HG03196 (cell line): ENCODE data around the gene MT1G.
"Not testable (repeated sequence)": the region's sequence is repeated elsewhere in the genome, so short reads cannot be mapped to it uniquely, and the experiment has no call there.

Experiments
- ATAC-seq: cut with Tn5 transposase; IDR thresholded peaks from one replicate; pipeline ENCODE4 v1.9.1; 2021; ENCODE audit not compliant: unreplicated experiment

Gene MT1G

DNA sequence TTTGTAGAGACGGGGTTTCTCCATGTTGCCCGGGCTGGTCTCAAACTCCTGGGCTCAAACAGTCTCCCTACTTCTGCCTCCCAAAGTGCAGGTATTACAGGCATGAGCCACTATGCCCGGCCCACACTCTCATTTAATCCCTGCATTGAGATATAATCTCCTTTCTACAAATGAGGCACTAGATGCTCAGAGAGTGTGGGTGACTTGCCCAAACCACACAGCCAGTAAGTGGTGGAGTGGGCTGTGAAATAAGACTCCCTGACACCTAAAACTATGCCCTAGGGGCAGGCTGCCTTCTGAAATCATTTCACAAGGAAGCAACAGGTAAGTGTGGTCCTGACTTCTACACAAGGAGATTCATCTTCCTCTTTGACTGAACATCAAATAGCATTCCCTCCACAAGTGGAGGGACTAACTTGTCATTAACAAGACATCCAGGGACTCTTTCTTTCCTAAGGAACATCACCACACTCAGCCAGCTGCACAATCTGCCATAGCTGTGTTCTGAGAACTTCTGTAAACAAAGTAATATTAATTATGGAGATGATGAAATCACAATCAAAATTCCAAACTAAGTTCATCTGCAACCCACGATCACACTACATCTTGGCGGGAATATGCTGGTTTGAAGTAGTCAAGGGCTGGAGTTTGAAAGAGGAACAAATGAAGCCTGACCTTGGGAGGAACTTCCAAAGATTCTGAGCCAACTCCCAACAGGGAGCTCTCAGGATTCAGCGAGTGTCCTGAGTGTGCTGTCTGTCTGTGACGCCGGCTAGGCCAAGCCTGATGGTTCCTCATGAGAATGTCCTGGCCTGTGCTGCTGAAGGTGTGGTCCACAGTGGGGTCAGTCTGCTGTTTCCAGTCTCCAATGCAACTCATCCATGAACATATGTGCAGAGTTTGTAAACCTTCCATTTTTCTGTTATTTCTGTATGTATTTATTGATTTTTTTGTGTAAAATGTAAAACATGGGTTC lies 2.3 kb downstream of the MT1G start:
- not testable (repeated sequence) for ATAC-seq

DNA sequence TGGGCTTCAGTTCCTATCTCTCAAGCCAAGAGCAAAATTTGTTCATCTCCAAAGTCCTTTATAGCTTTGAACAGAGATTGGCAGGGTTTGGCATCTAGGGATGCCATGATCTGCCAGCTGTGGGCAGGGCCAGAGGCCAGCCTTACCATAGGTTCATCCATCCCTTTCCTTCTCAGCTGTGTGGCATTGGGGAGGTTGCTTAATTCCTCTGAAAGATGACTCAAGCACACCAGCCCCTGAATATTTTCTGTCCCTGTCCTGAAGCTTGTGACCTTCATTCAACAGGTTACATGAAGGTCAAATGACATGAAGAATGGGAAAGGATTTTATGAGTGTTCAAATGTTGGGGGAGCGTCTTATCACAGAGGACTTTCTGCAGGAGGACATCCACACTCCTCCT lies 3.4 kb downstream of the MT1G start:
- ATAC-seq = no peak

DNA sequence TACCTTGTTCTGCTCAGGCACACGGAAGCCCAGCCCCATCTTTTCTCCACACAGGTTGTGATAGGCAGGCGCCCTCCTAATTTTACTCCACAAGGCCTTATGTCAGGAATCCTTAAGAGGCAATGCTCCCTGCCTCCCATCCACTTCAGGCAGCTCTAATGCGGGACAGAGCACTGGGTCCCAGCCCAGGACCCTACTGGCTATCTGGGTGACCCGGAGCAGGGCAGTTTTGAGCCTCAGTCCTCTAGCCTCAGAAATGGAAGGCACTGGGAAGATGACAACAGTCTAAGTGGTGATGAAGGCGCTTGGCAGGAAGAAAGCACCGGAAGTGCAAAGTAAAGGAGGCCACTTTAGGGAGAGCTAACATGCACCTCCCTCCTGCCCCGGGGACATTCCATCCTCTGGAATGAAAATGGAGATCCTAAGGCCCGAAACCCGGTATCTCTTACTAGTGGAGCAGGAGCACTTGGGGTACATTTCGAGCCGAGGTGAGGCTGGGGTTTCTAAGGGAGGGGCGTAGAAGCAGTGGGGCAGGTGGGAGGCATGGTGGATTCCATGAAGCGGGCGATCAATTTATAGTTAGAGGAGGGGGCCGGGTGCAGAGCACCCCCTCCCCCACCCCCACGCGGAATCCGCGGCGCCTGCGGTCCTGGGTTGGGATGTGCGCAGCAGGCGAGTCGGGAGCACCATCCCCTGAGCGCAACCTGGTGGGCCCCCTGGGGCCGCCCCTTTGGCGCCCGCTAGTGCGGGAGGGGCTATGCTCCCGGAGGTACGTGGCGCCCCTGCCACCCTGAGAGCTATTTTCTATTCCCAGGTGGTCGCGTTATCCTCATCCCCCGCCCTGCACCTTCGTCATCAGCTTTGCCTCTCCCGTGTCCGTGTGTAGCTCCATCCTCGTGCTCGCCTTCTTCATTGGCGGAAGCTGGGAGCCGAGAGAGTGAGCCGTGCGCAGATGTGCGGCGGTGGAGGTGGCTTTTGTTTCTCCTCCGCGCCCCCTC lies 5.2 kb downstream of the MT1G start:
- no peak for ATAC-seq

DNA sequence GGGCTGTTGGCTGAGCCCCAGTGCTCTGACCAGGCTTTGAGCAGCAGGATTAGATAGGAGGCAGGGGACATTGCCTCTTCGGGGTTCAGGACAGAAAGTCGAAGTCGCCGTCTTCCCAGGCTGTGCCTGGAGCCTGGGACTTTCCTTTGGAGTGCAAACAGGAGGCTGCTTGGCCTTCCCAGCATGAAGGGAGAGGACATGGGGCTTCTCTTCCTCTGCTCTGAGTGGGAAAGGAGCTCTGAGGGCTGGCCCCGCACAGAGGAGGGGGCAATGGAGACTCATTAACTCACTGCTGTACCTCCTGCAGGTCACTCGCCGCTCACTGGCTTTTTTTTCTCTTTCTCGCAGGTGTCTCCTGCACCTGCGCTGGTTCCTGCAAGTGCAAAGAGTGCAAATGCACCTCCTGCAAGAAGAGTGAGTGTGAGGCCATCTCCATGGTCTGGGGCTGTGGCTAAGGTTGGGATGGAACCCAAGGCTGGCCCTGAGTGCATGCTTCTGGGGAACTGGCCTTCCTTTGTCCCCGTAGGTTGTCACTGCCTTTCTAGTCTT lies 9.5 kb downstream of the MT1G start:
- no peak for ATAC-seq

DNA sequence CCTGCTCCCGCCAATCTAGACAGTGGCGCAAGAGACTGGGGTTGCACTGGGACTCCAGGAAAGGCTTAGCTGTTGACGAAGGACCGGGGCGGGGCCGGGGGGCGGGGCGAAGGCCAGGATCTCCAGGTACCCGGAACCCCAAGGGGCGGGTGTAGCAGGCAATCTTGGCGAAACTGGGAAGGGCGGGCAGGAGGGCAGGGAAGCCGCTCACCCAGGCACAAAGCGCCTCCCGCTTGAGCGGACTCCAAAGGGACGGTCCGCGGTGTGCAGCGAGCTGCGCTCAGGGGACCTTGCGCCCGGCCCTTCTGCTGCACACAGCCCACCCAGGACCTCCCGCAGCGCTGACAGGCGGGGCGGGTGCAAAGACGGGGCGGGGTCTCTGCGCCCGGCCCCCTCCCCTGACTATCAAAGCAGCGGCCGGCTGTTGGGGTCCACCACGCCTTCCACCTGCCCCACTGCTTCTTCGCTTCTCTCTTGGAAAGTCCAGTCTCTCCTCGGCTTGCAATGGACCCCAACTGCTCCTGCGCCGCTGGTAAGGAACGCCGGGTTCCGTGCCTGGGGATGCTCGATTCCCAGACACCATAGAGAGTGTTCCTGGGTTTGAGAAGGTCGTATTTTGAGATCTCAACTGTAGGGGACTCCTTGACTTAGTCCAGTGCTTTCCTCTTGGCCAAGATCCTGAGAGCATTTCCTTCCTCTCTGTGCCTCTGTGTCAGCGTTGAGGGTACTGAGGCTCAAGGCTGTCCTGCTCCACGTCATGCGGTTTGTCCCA lies 10.1 kb downstream of the MT1G start, which contains the start of gene MT1F:
TSS of gene MT1F (plus strand) at position 405 of the 772 bp plus-strand sequence. CDS start at position 505, 100 bp downstream.
- no peak for ATAC-seq

DNA sequence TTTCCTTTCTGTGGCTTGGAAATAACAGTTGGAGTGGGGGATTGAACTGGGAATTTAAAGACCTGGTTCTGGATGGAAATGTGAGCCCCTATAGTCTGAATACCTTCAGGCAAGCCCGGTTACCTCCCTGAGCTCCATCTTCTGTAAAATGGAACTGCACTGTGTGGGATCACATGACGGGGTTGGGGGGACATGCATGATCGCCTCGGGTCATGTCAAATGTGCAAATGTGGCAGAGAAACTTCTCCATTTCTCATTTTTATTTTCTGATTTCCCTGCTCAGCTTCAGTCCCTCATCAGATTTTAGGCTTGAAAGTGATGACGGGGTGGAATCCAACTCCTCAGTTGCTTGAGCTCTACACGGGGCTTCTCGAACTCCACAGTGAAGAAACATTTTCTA lies 14.6 kb downstream of the MT1G start:
- no peak for ATAC-seq

DNA sequence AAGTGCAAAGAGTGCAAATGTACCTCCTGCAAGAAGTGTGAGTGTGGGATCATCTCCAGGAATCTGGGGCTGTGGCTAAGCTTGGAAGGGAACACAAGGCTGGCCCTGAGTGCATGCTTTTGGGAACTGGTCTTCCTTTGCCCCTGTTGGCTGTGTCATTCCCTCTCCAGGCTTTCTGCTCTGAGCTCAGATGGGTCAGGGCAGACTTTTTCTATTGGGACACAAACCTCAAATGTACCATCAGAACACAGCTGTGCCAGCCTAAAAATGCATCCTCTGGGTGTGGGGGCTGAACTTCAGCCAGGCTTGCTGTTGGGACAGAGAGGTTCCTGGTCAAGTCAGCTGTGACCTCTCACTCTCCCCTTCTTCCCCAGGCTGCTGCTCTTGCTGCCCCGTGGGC lies 15.3 kb downstream of the MT1G start:
- no peak for ATAC-seq

DNA sequence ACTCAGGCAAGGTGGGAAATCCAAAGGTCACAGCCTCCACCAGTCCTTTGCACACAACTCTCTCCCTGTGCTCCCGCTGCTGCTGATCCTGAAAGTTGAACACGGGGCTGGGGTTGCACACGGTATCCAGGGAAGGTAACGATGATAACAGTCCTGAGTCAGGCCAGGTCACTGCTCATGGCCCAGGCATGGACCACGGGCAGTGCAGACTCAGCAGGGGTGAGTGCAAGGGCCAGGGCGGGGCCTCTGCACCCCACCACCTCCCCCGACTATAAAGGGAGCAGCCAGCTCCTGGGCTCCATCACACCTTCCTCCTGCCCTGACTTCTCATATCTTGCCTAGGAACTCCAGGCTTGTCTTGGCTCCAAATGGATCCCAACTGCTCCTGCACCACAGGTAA lies 16.3 kb downstream of the MT1G start, which contains the start of gene MT1B:
TSS of gene MT1B (plus strand) at position 301 of the 400 bp plus-strand sequence. CDS start at position 369, 68 bp downstream.
- ATAC-seq = no peak

DNA sequence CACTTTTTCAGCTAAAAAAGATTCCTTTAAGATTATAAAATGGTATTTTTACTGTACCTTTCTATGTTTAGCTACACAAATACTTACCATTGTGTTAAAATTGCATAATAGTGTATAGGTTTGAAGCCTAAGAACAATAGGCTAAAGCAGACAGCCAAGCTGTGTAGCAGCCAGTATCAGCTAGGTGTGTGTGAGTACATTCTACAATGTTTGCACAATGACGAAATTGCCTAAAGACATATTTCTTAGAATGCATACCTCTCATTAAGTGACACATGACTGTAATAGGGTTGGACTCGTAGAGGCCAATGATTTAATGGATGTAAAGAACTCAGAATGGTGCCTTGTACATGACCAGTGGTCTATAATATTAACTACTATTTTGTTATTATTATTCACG lies 18.0 kb downstream of the MT1G start:
- ATAC-seq = no peak

DNA sequence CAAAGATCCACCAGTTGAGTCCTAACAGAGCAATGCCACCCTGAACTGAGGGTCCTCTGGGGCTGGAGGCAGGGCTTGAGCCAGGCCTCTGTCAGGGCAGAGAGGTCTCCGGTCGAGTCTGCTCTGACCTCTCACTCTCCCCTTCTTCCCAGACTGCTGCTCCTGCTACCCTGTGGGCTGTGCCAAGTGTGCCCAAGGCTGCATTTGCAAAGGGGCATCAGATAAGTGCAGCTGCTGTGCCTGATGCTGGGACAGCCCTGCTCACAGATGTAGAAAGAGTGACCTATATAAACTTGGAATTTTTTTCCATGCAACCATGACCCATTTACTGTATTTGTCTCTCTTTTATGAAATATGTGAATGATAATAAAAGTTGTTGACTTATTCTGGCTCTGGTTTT lies 18.6 kb downstream of the MT1G start:
- no peak for ATAC-seq

DNA sequence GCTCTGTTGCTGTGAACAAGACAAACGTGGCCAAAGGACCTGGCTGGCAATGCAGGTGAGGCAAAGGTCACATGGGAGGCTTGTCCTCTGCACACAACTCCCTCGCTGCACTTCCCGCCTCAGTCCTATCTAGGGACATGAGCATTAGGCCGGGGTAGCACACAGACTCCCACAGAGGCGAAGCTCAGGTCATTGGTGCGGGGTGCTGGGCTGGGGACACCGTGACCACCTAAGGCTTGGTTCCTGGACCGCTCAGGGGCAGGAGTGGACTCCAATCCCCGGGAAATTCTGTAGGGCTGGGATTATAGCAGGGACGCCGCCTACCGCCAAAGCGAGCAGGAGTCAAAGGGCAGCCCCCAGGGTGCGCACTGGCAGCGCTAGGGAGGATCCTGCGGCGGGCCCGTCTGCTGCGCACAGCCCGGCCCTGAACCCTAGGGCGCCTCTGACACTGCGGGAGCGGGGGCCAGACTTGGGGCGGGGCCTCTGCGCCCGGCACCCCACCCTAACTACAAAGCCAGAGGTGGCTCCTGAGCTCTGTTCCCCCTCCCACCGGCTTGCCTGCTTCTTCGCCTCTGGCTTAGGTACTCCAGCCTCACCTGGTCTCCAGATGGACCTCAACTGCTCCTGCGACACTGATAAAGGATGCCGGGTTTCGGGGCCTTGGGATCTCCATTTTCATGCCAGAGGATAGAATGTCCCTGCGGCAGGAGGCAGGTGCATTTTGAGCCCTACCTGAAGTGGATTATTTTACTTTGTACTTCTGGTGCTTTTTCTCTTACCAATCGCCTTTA lies 20.0 kb downstream of the MT1G start:
- ATAC-seq = no peak

DNA sequence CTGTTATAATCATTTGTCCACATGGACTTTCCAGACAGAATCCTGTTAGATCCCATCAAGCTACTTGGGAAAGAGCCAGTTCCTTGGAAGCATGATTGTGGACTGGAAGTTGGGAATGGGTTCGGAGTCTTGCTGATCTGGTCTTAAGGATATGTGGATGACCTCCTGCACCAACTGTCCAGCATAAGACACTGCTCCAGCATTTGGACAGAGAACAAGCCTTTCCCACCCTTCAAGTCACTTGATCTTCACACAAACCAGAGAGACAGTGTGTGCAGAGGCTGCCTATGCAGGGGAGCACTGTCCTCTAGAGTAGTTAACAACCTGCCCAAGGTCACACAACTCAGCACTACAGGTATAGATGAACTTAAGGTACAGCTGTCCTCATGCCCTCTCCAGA lies 22.0 kb downstream of the MT1G start:
- no peak for ATAC-seq

DNA sequence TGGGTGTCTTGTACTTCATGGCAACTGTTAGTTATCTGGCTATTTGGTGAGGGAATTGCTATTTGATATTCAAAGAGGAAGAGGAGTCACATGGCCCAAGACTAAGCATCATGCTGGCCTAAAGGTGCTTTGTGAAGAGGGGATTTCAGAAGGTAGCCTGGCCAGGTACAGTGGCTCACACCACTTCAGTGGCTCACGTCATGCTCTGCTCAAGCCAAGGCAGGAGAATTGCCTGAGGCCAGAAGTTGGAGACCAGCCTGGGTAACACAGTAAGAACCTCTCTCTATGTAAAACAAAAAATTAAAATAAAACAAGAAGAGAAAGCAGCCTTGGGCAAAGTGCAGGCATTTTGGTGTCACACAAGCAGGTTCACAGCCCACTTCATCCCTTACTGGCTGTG lies 22.6 kb downstream of the MT1G start:
- no peak for ATAC-seq

DNA sequence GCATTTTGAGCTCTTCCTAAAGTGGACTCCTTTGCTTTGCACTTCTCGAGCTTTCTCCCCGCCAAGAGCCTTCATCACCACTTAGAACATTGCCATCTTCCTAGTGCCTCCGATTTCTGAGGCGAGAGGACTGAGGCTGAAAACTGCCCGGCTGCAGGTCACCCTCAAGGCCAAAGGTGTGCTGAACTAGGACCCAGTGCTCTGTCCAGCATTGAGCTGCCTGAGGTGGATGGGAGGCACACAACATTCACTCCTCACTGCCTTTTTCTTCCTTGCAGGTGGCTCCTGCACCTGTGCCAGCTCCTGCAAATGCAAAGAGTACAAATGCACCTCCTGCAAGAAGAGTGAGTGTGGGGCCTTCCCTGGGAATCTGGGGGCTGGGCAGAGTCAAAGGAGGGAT lies 24.0 kb downstream of the MT1G start:
- no peak for ATAC-seq

DNA sequence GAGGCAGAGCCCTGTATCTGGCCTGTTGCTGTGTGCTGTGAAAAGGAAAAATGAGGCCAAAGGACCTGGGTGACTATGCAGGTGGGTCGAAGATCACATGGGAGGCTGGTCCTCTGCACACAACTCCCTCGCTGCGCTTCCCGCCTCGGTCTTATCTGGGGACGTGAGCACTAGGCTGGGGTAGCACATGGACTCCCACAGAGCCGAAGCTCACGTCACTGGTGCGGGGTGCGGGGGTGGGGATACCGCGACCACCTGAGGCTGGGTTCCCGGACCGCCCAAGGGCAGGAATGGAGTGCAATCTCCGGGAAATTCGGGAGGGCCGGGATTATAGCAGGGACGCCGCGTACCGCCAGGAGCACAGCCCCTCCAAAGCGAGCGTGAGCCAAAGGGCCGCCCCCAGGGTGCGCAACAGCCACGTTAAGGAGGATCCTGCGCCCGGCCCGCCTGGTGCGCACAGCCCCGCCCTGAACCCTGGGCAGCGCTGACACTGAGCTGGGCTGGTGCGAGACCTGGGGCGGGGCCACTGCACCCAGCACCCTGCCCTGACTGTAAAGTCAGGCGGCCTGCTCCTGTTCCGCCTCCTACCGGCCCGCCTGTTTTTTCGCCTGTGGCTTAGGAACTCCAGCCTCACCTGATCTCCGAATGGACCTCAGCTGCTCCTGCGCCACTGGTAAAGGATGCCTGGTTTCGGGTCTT lies 24.6 kb downstream of the MT1G start:
- ATAC-seq = no peak

DNA sequence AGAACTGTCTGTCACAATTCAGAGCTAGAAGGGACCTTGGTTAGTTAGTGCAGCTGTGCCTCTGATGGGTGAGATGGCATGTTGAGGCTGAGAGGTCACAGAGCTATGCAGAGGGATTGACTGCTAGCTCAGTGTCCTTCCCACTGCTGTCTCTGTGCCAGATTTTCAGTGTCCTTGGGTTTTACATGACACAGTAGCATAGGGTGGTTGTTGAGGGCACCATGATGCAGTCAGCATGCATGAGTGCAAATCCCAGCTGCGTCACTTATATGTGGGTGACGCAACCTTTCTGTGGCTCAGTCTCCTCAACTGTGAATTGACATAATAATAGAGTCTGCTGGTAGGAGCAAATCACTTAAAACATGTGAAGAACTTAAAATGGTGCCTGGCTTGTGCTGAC lies 26.7 kb downstream of the MT1G start:
- ATAC-seq = no peak

DNA sequence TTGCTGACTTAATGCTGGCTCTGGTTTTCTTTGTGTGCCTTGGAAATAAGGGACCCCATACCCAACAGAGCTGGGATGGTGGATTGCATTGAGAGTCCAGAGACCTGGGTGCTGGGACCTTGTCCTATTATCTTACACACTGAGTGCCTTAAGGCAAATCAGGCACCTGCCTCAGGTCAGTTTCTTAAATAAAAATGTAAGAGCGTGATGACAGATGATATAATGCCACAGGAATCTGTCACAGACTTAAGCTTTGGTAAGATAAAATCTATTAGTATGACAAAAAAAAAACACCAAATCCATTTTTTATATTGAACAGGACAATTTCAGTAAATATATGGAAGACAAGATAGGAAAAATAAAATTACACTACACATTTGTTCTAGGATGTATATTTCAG lies 27.8 kb downstream of the MT1G start:
- no peak for ATAC-seq

DNA sequence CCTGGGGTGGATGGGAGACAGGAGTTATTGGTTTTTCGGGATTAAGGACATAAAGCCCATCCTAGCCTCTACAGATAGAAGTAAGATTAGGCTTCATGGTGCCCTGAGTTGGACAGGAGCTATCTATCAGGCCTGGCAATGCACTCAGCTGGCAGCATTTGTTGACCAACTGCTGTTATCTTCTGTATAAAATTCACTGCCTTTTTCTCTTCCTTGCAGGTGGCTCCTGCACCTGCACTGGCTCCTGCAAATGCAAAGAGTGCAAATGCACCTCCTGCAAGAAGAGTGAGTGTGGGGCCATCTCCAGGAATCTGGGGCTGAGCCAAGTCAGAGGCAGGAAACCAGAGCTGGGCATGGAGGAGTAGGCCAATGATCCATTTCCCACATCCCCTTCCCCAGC lies 28.8 kb downstream of the MT1G start:
- no peak for ATAC-seq
